Measurements from ENCODE around the gene CCDC60. TPM values are rescaled to one million over a fixed set of nuclear protein-coding genes. Genes with fewer than 3 reads are reported as not detected.

Gene CCDC60
- total RNA-seq, 1 donor, result not detected

DNA sequence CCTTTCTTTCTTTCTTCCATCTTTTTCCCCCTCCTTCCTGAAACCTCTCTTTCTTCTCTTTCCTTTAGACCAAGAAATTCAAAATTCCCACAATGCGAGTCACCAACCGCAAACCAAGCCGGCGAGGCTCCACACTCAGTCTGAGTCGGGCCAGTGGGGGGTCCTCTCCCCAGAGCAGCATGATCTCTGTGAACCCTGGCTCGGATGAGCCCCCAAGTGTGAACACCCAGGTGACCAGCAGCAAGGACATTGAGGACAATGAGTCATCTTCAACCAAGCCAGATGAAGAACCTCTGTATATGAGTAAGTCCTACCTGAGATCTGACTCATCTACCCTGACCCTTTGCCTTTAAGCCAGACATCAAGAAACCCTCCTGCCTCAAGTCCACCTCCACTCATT lies 170.5 kb downstream of the CCDC60 start:
- TF ChIP-seq, protein P1, sequence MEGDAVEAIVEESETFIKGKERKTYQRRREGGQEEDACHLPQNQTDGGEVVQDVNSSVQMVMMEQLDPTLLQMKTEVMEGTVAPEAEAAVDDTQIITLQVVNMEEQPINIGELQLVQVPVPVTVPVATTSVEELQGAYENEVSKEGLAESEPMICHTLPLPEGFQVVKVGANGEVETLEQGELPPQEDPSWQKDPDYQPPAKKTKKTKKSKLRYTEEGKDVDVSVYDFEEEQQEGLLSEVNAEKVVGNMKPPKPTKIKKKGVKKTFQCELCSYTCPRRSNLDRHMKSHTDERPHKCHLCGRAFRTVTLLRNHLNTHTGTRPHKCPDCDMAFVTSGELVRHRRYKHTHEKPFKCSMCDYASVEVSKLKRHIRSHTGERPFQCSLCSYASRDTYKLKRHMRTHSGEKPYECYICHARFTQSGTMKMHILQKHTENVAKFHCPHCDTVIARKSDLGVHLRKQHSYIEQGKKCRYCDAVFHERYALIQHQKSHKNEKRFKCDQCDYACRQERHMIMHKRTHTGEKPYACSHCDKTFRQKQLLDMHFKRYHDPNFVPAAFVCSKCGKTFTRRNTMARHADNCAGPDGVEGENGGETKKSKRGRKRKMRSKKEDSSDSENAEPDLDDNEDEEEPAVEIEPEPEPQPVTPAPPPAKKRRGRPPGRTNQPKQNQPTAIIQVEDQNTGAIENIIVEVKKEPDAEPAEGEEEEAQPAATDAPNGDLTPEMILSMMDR (IDR thresholded peaks at IDR 0.05; ENCODE audit: insufficient read depth, low read length), result no peak
- H3K4me3 ChIP-seq (ENCODE audit: low read depth, low read length), result no peak overlapping the region
- DNase-seq (ENCODE audit: low read depth), result no peak

DNA sequence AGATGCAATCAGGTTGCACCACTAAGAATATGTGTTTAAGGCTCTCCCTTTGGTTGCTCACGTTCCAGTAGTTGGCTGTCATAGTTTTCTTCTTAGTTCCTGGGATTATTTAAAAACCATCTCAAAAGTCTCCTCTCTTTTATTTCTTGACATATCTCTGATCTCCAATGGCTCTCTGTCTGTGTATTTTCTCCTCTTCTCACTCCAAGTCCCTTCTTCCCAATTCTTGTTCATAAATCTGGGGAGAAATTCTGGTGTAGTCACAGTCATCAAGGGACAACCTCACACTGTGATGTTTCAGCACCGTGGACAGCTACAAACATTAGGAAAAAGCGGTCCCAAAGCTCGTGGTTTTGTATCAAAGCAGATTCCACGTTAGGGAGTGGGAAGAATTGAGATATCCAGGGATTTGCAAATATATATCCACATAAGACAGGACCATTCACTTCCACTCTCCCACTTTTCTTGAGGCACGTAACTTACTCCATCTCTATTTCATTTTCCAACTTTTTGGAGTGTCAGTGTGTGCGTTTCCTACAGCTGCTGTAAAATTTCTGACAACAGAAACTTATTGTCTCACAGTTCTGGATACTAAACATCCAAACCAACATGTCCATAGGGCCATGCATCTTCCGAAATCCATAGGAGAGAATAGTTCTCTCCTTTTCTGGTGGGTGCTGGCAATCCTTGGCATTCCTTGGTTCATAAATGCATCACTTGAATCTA lies 178.4 kb downstream of the CCDC60 start:
- TF ChIP-seq, protein P1 (IDR thresholded peaks at IDR 0.05; ENCODE audit: insufficient read depth, low read length), result no peak
- H3K4me3 ChIP-seq (ENCODE audit: low read depth, low read length), result no peak overlapping the region
- peak; percentile 16 for DNase-seq (ENCODE audit: low read depth)

DNA sequence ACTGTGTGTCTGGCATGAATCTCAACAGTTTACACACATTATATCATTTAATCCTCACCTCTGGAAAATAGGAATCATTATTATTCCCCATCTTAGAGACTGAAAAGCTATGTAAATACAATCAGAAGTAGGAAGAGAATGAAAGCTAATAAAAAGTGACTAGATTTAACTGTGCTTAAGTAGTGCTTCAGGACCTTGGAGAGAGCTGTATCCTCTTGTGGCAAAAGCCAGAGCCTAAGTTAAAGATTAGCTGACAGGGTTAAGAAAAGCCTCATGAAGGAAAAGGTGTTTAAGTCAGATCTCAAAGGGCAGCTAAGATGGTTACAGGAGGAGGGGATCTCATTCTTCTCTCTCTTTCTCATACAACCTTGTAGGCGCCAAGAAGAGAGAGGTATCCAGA lies 193.7 kb downstream of the CCDC60 start:
- peak; percentile 27 for DNase-seq (ENCODE audit: low read depth)
- H3K4me3 ChIP-seq (ENCODE audit: low read depth, low read length), result no peak overlapping the region
- TF ChIP-seq, protein P1 (IDR thresholded peaks at IDR 0.05; ENCODE audit: insufficient read depth, low read length), result no peak

DNA sequence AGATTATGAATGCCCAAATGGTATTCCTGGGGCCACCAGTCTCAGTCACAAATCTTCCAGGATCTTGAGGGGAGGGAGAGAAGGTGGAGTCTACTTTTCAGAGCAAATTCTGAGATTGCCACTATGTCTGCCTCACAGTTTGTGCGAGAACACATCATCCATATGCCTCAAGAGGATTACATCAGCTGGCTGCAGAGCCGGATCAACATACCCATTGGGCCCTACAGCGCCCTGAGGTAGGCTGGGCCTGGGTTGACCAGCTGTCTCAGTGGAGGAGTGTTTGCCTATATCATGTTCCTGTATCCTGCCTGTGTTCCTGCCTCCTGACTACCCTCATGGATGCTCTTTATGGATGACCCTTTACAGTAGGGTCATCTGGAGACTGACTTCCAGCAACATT lies 205.9 kb downstream of the CCDC60 start:
- TF ChIP-seq, protein P1 (IDR thresholded peaks at IDR 0.05; ENCODE audit: insufficient read depth, low read length), result no peak
- no peak for DNase-seq (ENCODE audit: low read depth)
- no peak overlapping the region for H3K4me3 ChIP-seq (ENCODE audit: low read depth, low read length)

DNA sequence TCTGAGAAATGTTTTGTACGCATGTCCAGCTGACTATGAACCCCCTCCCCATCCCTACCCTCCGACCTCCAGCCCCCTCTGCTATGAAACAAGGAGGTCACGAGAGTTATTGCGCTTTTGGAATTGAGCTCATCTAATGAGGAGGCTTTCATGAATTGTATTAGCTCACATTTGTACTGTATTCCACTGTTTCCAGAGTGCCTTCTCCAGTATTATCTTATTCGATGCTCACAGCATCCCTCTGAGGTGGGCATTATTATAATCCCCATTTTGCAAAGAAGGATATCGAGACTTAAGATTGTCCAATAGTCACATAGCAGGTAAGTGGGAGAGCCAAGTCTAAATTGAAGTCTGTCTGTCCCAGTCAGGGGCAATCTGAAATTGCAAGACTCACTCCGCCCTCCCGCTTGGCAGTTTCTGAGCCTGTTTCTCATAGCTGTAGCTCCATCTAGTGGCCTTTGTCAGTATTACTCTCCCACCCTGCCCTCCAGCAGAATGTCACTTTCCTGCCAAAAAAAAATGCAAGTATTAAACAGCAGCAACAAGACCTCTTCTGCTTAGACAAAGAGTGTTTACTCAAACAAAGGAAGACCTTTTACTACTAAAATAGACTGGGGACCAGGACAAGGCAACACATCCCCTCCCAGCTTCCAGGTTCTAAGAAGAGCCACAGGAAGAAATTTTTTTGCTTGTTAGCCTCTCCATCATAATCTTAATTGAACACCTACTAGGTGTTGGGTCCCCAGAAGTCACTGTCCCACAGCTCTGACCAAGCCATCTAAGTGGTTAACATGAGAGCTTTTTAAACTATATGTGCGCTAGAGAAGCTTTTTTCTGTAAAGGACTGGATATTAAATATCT lies 210.5 kb downstream of the CCDC60 start:
- peak; percentile 89 for DNase-seq (ENCODE audit: low read depth)
- TF ChIP-seq, protein P1 (IDR thresholded peaks at IDR 0.05; ENCODE audit: insufficient read depth, low read length), result peak; percentile 88
- no peak overlapping the region for H3K4me3 ChIP-seq (ENCODE audit: low read depth, low read length)

DNA sequence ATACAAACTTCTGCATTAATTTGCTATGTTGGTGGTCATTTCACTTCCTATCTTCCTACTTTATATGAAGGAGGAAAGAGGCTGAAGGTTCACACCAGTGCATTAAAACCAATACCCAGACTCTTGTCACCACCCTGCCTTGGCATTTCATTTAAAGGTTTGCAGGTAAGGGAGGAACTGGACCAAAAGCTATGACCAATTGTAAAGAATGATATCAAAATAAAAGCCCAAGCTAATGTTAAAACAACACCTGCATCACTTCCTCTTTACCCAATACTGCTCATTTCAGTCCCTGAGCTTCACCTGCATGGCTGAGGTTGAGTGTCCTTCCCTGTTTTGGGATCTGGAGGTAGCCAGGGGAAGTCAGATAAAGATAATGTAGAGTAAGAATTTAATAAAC lies 211.8 kb downstream of the CCDC60 start:
- DNase-seq (ENCODE audit: low read depth), result no peak
- no peak overlapping the region for H3K4me3 ChIP-seq (ENCODE audit: low read depth, low read length)
- TF ChIP-seq, protein P1 (IDR thresholded peaks at IDR 0.05; ENCODE audit: insufficient read depth, low read length), result no peak
